Neural cell (in vitro differentiated cells): ENCODE measurements around the gene SMG9. TPM values are rescaled to one million over a fixed set of nuclear protein-coding genes. Genes with fewer than 3 reads are reported as not detected.

ENCODE experiments used
- H2AFZ ChIP-seq: fragments of 200-600, 300-800 bp; sonication (generic), shearing (Covaris generic); 2 replicates; pipeline ENCODE4 v1.6.0; 2014; ENCODE audit warnings: low read depth, mild to moderate bottlenecking, antibody characterized with exemption, low read length, moderate library complexity
- H3F3A ChIP-seq: fragments of 200-600 bp; shearing (Covaris generic); 2 replicates; pipeline ENCODE4 v1.6.1; 2016; ENCODE audit warnings: mild to moderate bottlenecking, moderate library complexity, mixed read lengths, antibody characterized with exemption, low read length; ENCODE audit not compliant: insufficient read depth, poor library complexity, severe bottlenecking
- H3K27ac ChIP-seq: fragments of 200-600, 300-800 bp; sonication (generic), shearing (Covaris generic); 2 replicates; pipeline ENCODE4 v1.5.1; 2014; ENCODE audit warnings: mild to moderate bottlenecking, low read length, moderate library complexity
- H3K27me3 ChIP-seq: fragments of 300-800, 200-600 bp; sonication (generic), shearing (Covaris generic); 2 replicates; pipeline ENCODE4 v1.6.0; 2014; ENCODE audit warnings: mild to moderate bottlenecking, low read depth, low read length, moderate library complexity; ENCODE audit not compliant: insufficient read depth
- H3K36me3 ChIP-seq: fragments of 300-800, 200-600 bp; sonication (generic), shearing (Covaris generic); 2 replicates; pipeline ENCODE4 v1.5.1; 2014; ENCODE audit warnings: mild to moderate bottlenecking, antibody characterized with exemption, low read length, moderate library complexity; ENCODE audit not compliant: insufficient read depth
- H3K4me2 ChIP-seq: fragments of 300-800, 200-600 bp; sonication (generic), shearing (Covaris generic); 2 replicates; pipeline ENCODE4 v1.6.0; 2014; ENCODE audit warnings: mild to moderate bottlenecking, low read length
- H3K4me3 ChIP-seq: fragments of 300-800, 200-600 bp; sonication (generic), shearing (Covaris generic); 2 replicates; pipeline ENCODE4 v1.5.1; 2014; ENCODE audit warnings: mild to moderate bottlenecking, low read length, moderate library complexity
- H3K79me2 ChIP-seq: fragments of 200-600 bp; shearing (Covaris generic); replicated peaks from 2 replicates; pipeline ENCODE4 v1.6.0; 2014; ENCODE audit warnings: mild to moderate bottlenecking, low read length, moderate library complexity; ENCODE audit not compliant: insufficient read depth
- H3K9ac ChIP-seq: fragments of 300-800, 200-600 bp; sonication (generic), shearing (Covaris generic); 2 replicates; pipeline ENCODE4 v1.6.1; 2016; ENCODE audit warnings: mild to moderate bottlenecking, low read length, mixed read lengths
- H3K9me2 ChIP-seq: fragments of 200-600 bp; shearing (Covaris generic); 2 replicates; pipeline ENCODE4 v1.6.1; 2016; ENCODE audit warnings: mild to moderate bottlenecking, low read length, mixed read lengths; ENCODE audit not compliant: insufficient read depth
- H3K9me3 ChIP-seq: fragments of 200-600, 300-800 bp; sonication (generic), shearing (Covaris generic); 2 replicates; pipeline ENCODE4 v1.6.1; 2016; ENCODE audit warnings: mild to moderate bottlenecking, mixed run types, low read length, moderate library complexity, mixed read lengths
- H4K20me1 ChIP-seq: fragments of 200-600 bp; shearing (Covaris generic); 2 replicates; pipeline ENCODE4 v1.6.1; 2016; ENCODE audit warnings: mild to moderate bottlenecking, mixed run types; ENCODE audit not compliant: insufficient read depth
- CTCF ChIP-seq: fragments of 450-650 bp; IDR thresholded peaks from 2 replicates; pipeline ENCODE4 v1.5.1; 2014; ENCODE audit warnings: antibody characterized with exemption, mild to moderate bottlenecking, moderate library complexity; ENCODE audit not compliant: poor library complexity, severe bottlenecking
- EP300 ChIP-seq: fragments of 450-650 bp; conservative IDR thresholded peaks from 2 replicates; pipeline ENCODE4 v1.6.1; 2014; ENCODE audit warnings: antibody characterized with exemption, mild to moderate bottlenecking, moderate library complexity; ENCODE audit not compliant: poor library complexity, severe bottlenecking
- EZH2 ChIP-seq: fragments of 200-600, 300-800 bp; shearing (Covaris generic), sonication (generic); IDR thresholded peaks from 2 replicates; pipeline ENCODE4 v1.6.1; 2014; ENCODE audit warnings: antibody characterized with exemption, low read length, borderline replicate concordance, mild to moderate bottlenecking; ENCODE audit not compliant: insufficient read depth, poor library complexity, severe bottlenecking
- MXI1 ChIP-seq: fragments of 450-650 bp; conservative IDR thresholded peaks from 2 replicates; pipeline ENCODE4 v1.6.1; 2014; ENCODE audit warnings: antibody characterized with exemption, mild to moderate bottlenecking; ENCODE audit not compliant: poor library complexity, severe bottlenecking
- POLR2AphosphoS5 ChIP-seq: IDR thresholded peaks from 2 replicates; pipeline ENCODE4 v1.6.1; 2012
- RAD21 ChIP-seq: fragments of 450-650 bp; conservative IDR thresholded peaks from 2 replicates; pipeline ENCODE4 v1.6.1; 2014; ENCODE audit warnings: antibody characterized with exemption, mild to moderate bottlenecking, moderate library complexity
- REST ChIP-seq: IDR thresholded peaks from 2 replicates; pipeline ENCODE4 v1.6.1; 2012; ENCODE audit warnings: borderline replicate concordance
- SMC3 ChIP-seq: fragments of 450-650 bp; conservative IDR thresholded peaks from 2 replicates; pipeline ENCODE4 v1.6.1; 2014; ENCODE audit warnings: antibody characterized with exemption, mild to moderate bottlenecking, moderate library complexity; ENCODE audit not compliant: poor library complexity
- TAF1 ChIP-seq: IDR thresholded peaks from 2 replicates; pipeline ENCODE4 v1.6.1; 2012; ENCODE audit warnings: low read depth
- polyA plus RNA-seq: library from polyadenylated mRNA; depleted of rRNA; stranded (reverse); fragments of >200 nt; gene quantifications from 2 replicates; pipeline ENCODE4 v1.2.3, GENCODE V29; 2014

SMG9 gene
- polyA plus RNA-seq, 1 donor from 2014 or later: 33.0 TPM

GRCh38 chr19:43783636-43784035 is 28.9 kb upstream of the SMG9 start:
- H3K4me2 ChIP-seq: no peak overlapping the region
- no peaks in the 10 kb centered on the region for H3K9me2 ChIP-seq
- H2AFZ ChIP-seq: no peak overlapping the region
- no peaks in the 10 kb centered on the region for H3K9me3 ChIP-seq
- H3F3A ChIP-seq: no peaks in the 10 kb centered on the region
- H4K20me1 ChIP-seq: no peaks in the 10 kb centered on the region
- H3K4me3 ChIP-seq: no peak overlapping the region
- no peaks in the 10 kb centered on the region for H3K79me2 ChIP-seq
- H3K27ac ChIP-seq: no peak overlapping the region
- H3K9ac ChIP-seq: no peak overlapping the region
- TF ChIP-seq SMC3 (no peak), MXI1 (no peak), TAF1 (no peak), REST (no peak), EP300 (no peak), EZH2 (no peak), POLR2AphosphoS5 (no peak)
- H3K36me3 ChIP-seq: no peaks in the 10 kb centered on the region
- H3K27me3 ChIP-seq: peaks cover 2% of the 10 kb centered on the region

- no peak overlapping the region for H3K27ac ChIP-seq
- no peaks in the 10 kb centered on the region for H3K9me3 ChIP-seq
- no peaks in the 10 kb centered on the region for H3F3A ChIP-seq
- H3K36me3 ChIP-seq: no peaks in the 10 kb centered on the region
- no peaks in the 10 kb centered on the region for H3K27me3 ChIP-seq
- TF ChIP-seq POLR2AphosphoS5: no peak
- TF ChIP-seq EP300: no peak
- no peak for TF ChIP-seq CTCF
- TF ChIP-seq MXI1: no peak
- TF ChIP-seq RAD21: no peak
- H3K4me2 ChIP-seq: no peak overlapping the region
- no peak overlapping the region for H3K9ac ChIP-seq
- H3K9me2 ChIP-seq: no peaks in the 10 kb centered on the region
- no peak overlapping the region for H3K4me3 ChIP-seq
- no peaks in the 10 kb centered on the region for H3K79me2 ChIP-seq
- H4K20me1 ChIP-seq: no peaks in the 10 kb centered on the region
- no peak overlapping the region for H2AFZ ChIP-seq
Measured at GRCh38 chr19:43782689-43783231, 28.0 kb upstream of the SMG9 start.

GRCh38 chr19:43782311-43782660 is 27.5 kb upstream of the SMG9 start:
- no peak overlapping the region for H3K27ac ChIP-seq
- no peaks in the 10 kb centered on the region for H3K79me2 ChIP-seq
- no peaks in the 10 kb centered on the region for H3K9me2 ChIP-seq
- H3K9me3 ChIP-seq: no peaks in the 10 kb centered on the region
- H3K4me3 ChIP-seq: no peak overlapping the region
- no peaks in the 10 kb centered on the region for H4K20me1 ChIP-seq
- H3K9ac ChIP-seq: no peak overlapping the region
- H3K36me3 ChIP-seq: no peaks in the 10 kb centered on the region
- no peaks in the 10 kb centered on the region for H3F3A ChIP-seq
- H3K4me2 ChIP-seq: no peak overlapping the region
- no peaks in the 10 kb centered on the region for H3K27me3 ChIP-seq
- H2AFZ ChIP-seq: no peak overlapping the region
- TF ChIP-seq POLR2AphosphoS5 (no peak), REST (no peak), MXI1 (no peak), EP300 (no peak), TAF1 (no peak)
